Neutrophil (primary cell): ENCODE results near the gene GALM.

Experiments
- H3K27ac ChIP-seq: fragments of 200-600 bp; sonication (generic); 2 replicates; pipeline ENCODE4 v1.5.1; 2016; ENCODE audit warnings: mild to moderate bottlenecking, moderate library complexity
- H3K27me3 ChIP-seq: fragments of 200-600 bp; sonication (generic); 2 replicates; pipeline ENCODE4 v1.6.0; 2016; ENCODE audit warnings: mild to moderate bottlenecking
- H3K36me3 ChIP-seq: fragments of 200-600 bp; sonication (generic); 2 replicates; pipeline ENCODE4 v1.5.1; 2017
- H3K4me1 ChIP-seq, 2 experiments: fragments of 200-600 bp in 1 of 2; sonication (generic) in 1 of 2; 1 replicate in 1 of 2; 2 replicates in 1 of 2; pipeline versions ENCODE4 v1.5.1 to v1.6.1; 2013 to 2016; ENCODE audit warnings: low read depth in 1 of 2, low read length in 1 of 2, mild to moderate bottlenecking in 1 of 2, moderate library complexity in 1 of 2; ENCODE audit not compliant: control insufficient read depth in 1 of 2, insufficient read depth in 1 of 2
- H3K4me3 ChIP-seq, 2 experiments: fragments of 200-600 bp in 1 of 2; sonication (generic) in 1 of 2; 1 replicate in 1 of 2; 2 replicates in 1 of 2; pipeline ENCODE4 v1.5.1; 2013 to 2016; ENCODE audit warnings: low read depth in 1 of 2, low read length in 1 of 2, mild to moderate bottlenecking in 1 of 2, moderate library complexity in 1 of 2
- H3K9me3 ChIP-seq: fragments of 200-600 bp; sonication (generic); 2 replicates; pipeline ENCODE4 v1.5.1; 2016
- TF ChIP-seq, protein P1 (sequence below): fragments of 200-600 bp; sonication (generic); IDR thresholded peaks from 2 replicates; pipeline ENCODE4 v1.5.1; 2016; ENCODE audit warnings: antibody characterized with exemption

Gene GALM

GRCh38 chr2:38716185-38716584 is 50.3 kb downstream of the GALM start:
- no peak overlapping the region for H3K4me3 ChIP-seq
- peaks cover 7 to 15% of the 10 kb centered on the region in 2 experiments for H3K4me1 ChIP-seq
- H3K36me3 ChIP-seq: no peaks in the 10 kb centered on the region
- no peaks in the 10 kb centered on the region for H3K27me3 ChIP-seq
- TF ChIP-seq, protein P1, sequence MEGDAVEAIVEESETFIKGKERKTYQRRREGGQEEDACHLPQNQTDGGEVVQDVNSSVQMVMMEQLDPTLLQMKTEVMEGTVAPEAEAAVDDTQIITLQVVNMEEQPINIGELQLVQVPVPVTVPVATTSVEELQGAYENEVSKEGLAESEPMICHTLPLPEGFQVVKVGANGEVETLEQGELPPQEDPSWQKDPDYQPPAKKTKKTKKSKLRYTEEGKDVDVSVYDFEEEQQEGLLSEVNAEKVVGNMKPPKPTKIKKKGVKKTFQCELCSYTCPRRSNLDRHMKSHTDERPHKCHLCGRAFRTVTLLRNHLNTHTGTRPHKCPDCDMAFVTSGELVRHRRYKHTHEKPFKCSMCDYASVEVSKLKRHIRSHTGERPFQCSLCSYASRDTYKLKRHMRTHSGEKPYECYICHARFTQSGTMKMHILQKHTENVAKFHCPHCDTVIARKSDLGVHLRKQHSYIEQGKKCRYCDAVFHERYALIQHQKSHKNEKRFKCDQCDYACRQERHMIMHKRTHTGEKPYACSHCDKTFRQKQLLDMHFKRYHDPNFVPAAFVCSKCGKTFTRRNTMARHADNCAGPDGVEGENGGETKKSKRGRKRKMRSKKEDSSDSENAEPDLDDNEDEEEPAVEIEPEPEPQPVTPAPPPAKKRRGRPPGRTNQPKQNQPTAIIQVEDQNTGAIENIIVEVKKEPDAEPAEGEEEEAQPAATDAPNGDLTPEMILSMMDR: no peak
- H3K27ac ChIP-seq: peak overlapping the region; percentile 56
- H3K9me3 ChIP-seq: no peaks in the 10 kb centered on the region

DNA sequence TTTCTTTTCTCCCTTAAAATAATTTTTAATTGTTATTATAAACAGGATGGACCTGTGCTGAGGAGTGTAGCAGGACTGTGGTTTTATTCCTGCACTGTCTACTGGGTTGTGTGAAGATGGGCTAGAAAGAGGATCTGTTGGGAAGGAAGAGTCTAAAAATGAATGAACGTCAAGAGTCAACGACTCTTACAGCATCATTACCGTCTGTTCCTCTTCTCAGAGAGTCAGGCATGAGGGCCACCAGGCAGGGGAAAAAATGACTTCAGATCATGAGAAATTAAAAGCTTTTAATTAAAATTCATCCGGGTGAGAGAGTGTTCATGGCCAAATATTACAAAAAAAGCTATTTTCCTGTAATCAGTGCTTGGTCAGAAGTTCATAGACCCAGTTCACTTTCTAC is 52.7 kb downstream of the GALM start:
- Histone ChIP-seq H3K36me3 (no peaks in the 10 kb centered on the region), H3K4me1 (peaks cover 13 to 21% of the 10 kb centered on the region in 2 experiments), H3K27ac (no peak overlapping the region), H3K27me3 (no peaks in the 10 kb centered on the region), H3K4me3 (no peak overlapping the region), H3K9me3 (no peaks in the 10 kb centered on the region)
- TF ChIP-seq, protein P1: no peak

GRCh38 chr2:38719706-38720105 is 53.8 kb downstream of the GALM start:
- Histone ChIP-seq H3K27ac (no peak overlapping the region), H3K4me3 (no peak overlapping the region), H3K4me1 (peaks cover 13 to 21% of the 10 kb centered on the region in 2 experiments)

GRCh38 chr2:38720613-38721241 is 54.8 kb downstream of the GALM start:
- Histone ChIP-seq H3K27ac (peak overlapping the region; percentile 10), H3K36me3 (no peaks in the 10 kb centered on the region), H3K27me3 (no peaks in the 10 kb centered on the region), H3K4me3 (no peak overlapping the region), H3K9me3 (no peaks in the 10 kb centered on the region), H3K4me1 (peaks cover 12 to 20% of the 10 kb centered on the region in 2 experiments)
- TF ChIP-seq, protein P1: no peak

More at GRCh38 chr2:38719706-38720105, 53.8 kb downstream of the GALM start:
- no peaks in the 10 kb centered on the region for H3K36me3 ChIP-seq
- H3K9me3 ChIP-seq: no peaks in the 10 kb centered on the region
- TF ChIP-seq, protein P1: no peak
- no peaks in the 10 kb centered on the region for H3K27me3 ChIP-seq

GRCh38 chr2:38722271-38723061 is 56.6 kb downstream of the GALM start:
- Histone ChIP-seq H3K27me3 (no peaks in the 10 kb centered on the region), H3K4me3 (no peak overlapping the region)
- TF ChIP-seq, protein P1: no peak

More at GRCh38 chr2:38722271-38723061, 56.6 kb downstream of the GALM start:
- Histone ChIP-seq H3K27ac (no peak overlapping the region), H3K36me3 (no peaks in the 10 kb centered on the region), H3K9me3 (no peaks in the 10 kb centered on the region), H3K4me1 (peaks cover 5 to 9% of the 10 kb centered on the region in 2 experiments)
